Measurements from ENCODE around the gene ASZ1.

The ASZ1 gene

GRCh38 chr7:117389871-117390270 lies 37.4 kb downstream of the ASZ1 start:
- DNase-seq (ENCODE audit: low spot score), result no peak
- in situ Hi-C loops (cut with MboI; ENCODE audit: low sequenced_read_pairs, unreplicated experiment), result loop anchor here (10.0 kb wide), 1 partner anchor 175 kb away; no protein-coding TSS in a partner anchor
- no peak for TF ChIP-seq CTCF (IDR thresholded peaks at IDR 0.05; ENCODE audit: borderline replicate concordance, control extremely low read depth, extremely low read depth, insufficient read depth, missing control alignments)

DNA sequence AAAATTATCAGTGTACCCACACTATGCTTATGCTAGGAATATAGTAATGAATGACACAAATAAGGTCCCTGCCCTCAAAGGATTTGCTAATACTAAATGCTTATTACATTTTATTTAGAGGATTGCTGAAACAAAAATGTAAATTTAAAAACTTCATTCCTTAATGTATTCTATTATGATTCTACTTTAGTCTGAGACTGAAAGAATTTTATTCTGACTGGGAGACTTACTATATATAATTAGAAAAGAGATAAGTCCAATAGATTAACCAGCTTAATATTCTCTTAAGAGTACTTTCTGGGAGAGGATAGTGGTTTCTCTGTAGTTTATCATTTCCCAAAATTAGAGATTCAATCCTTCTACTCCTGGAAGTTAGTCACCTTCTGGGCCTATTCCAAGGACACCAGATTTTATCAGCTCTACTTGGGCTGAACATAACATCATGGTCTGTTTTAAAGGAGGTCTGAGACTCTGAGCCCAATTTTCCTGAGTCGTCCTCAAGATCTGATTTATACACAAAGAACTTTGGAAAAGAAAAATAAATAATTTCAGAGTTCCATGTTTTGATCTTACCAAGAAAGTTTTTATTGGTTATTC lies 41.1 kb downstream of the ASZ1 start:
- TF ChIP-seq CTCF (IDR thresholded peaks at IDR 0.05; ENCODE audit: borderline replicate concordance, control extremely low read depth, extremely low read depth, insufficient read depth, missing control alignments), result no peak
- DNase-seq (ENCODE audit: low spot score), result no peak
- in situ Hi-C loops (cut with MboI; ENCODE audit: low sequenced_read_pairs, unreplicated experiment), result loop anchor here (10.0 kb wide), 1 partner anchor 171 kb away; no protein-coding TSS in a partner anchor

GRCh38 chr7:117385363-117386109 lies 41.8 kb downstream of the ASZ1 start:
- TF ChIP-seq CTCF (IDR thresholded peaks at IDR 0.05; ENCODE audit: borderline replicate concordance, control extremely low read depth, extremely low read depth, insufficient read depth, missing control alignments), result peak; percentile 16
- peak; percentile 13 for DNase-seq (ENCODE audit: low spot score)
- in situ Hi-C loops (cut with MboI; ENCODE audit: low sequenced_read_pairs, unreplicated experiment), result loop anchor here (10.0 kb wide), 1 partner anchor 171 kb away; no protein-coding TSS in a partner anchor

GRCh38 chr7:117384688-117385362 lies 42.5 kb downstream of the ASZ1 start:
- DNase-seq (ENCODE audit: low spot score), result no peak
- in situ Hi-C loops (cut with MboI; ENCODE audit: low sequenced_read_pairs, unreplicated experiment), result loop anchor here (10.0 kb wide), 1 partner anchor 170 kb away; no protein-coding TSS in a partner anchor

GRCh38 chr7:117383483-117384189 lies 43.7 kb downstream of the ASZ1 start:
- in situ Hi-C loops (cut with MboI; ENCODE audit: low sequenced_read_pairs, unreplicated experiment), result loop anchor here (10.0 kb wide), 1 partner anchor 169 kb away; no protein-coding TSS in a partner anchor
- TF ChIP-seq CTCF (IDR thresholded peaks at IDR 0.05; ENCODE audit: borderline replicate concordance, control extremely low read depth, extremely low read depth, insufficient read depth, missing control alignments), result no peak
- DNase-seq (ENCODE audit: low spot score), result no peak

More at GRCh38 chr7:117384688-117385362, 42.5 kb downstream of the ASZ1 start:
- no peak for TF ChIP-seq CTCF (IDR thresholded peaks at IDR 0.05; ENCODE audit: borderline replicate concordance, control extremely low read depth, extremely low read depth, insufficient read depth, missing control alignments)

DNA sequence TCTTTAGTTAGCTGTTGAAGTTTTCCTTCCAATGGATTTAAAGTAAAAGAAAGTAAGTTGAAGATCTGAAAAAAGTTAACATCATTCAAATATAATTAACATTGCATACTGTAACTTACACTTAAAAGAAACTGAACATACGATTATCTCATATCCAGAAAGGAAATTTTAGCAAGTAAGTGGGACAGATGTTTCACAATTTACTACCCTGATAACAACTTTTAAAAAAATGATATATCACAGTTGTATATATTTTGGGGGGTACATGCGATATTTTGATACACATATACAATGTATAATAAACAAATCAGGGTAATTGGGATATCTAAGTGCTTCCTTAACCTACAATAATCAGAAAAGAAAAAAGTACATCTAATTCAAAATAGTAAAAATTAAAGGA lies 44.2 kb downstream of the ASZ1 start:
- no peak for TF ChIP-seq CTCF (IDR thresholded peaks at IDR 0.05; ENCODE audit: borderline replicate concordance, control extremely low read depth, extremely low read depth, insufficient read depth, missing control alignments)
- DNase-seq (ENCODE audit: low spot score), result no peak
- in situ Hi-C loops (cut with MboI; ENCODE audit: low sequenced_read_pairs, unreplicated experiment), result loop anchor here (10.0 kb wide), 1 partner anchor 168 kb away; no protein-coding TSS in a partner anchor
